ENCODE results near the gene NSD2. TPM values are rescaled to one million over a fixed set of nuclear protein-coding genes. Genes with fewer than 3 reads are reported as not detected.

The NSD2 gene
- total and polyA plus RNA-seq, 9 of the 15 experiments (the other 6 are each of a cell fraction or from before 2014, with no cell fraction given): 6.4 to 126 (median 58.8) TPM

DNA sequence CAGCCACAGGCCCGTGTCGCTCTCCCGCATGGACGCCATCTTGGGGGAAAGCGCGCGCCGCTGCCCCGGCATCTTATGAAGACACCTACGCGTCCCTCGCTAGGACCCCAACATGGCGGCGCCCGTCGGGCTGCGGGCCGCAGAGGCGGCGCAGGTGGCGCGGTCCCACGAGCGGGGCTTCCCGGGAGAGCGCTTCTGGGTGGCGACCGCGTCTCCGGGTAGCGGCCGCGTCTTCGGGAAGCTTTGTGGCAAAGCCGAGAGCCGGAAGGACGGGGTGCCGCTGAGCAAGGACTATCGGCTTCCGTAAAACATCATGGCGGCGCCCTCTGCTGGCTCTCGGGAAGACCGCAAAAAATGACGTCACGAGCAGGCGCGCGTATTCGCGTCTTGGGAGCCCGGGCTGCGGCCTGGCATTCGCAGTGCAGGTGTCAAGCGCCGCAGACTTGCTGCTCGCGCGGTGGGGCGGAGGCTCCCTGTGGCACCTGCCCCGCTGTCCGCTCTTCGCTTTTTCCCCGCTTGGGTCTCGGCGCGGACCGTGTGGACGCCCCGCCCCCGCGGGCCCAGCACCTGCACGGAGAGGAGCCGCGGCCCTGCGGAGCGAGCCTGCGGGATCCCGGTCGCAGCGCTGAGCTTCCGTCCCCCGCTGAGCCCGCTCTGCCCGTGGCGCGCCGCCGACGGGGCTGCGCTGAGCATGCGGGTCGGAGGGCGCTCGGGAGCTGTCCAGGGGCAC, 137.9 kb downstream of the NSD2 start, which contains the start of gene NELFA (continued):
- TF ChIP-seq, protein P1, sequence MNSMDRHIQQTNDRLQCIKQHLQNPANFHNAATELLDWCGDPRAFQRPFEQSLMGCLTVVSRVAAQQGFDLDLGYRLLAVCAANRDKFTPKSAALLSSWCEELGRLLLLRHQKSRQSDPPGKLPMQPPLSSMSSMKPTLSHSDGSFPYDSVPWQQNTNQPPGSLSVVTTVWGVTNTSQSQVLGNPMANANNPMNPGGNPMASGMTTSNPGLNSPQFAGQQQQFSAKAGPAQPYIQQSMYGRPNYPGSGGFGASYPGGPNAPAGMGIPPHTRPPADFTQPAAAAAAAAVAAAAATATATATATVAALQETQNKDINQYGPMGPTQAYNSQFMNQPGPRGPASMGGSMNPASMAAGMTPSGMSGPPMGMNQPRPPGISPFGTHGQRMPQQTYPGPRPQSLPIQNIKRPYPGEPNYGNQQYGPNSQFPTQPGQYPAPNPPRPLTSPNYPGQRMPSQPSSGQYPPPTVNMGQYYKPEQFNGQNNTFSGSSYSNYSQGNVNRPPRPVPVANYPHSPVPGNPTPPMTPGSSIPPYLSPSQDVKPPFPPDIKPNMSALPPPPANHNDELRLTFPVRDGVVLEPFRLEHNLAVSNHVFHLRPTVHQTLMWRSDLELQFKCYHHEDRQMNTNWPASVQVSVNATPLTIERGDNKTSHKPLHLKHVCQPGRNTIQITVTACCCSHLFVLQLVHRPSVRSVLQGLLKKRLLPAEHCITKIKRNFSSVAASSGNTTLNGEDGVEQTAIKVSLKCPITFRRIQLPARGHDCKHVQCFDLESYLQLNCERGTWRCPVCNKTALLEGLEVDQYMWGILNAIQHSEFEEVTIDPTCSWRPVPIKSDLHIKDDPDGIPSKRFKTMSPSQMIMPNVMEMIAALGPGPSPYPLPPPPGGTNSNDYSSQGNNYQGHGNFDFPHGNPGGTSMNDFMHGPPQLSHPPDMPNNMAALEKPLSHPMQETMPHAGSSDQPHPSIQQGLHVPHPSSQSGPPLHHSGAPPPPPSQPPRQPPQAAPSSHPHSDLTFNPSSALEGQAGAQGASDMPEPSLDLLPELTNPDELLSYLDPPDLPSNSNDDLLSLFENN (IDR thresholded peaks at IDR 0.05; ENCODE audit: low read depth in 2 of 2, low read length in 2 of 2): peak in 1 of 2 experiments; percentile 10; a peak in 1 of 4 replicates
- TF ChIP-seq PPARD (CRISPR knock-in tag; IDR thresholded peaks at IDR 0.05) (no peak), HDAC1 (IDR thresholded peaks at IDR 0.05) (peak in 1 of 2 experiments; percentile 70; a peak in 2 of 4 replicates), PHF8 (IDR thresholded peaks at IDR 0.05; ENCODE audit: borderline replicate concordance, low read length) (peak; percentile 92), SIX5 (IDR thresholded peaks at IDR 0.05; ENCODE audit: borderline replicate concordance in 1 of 2, insufficient read depth in 1 of 2, low read depth in 1 of 2, low read length in 2 of 2) (peak; percentile 63 to 69; a peak in 3 of 4 replicates), POLR2G (IDR thresholded peaks at IDR 0.05; ENCODE audit: low read depth, low read length) (peak; percentile 97), ZNF780A (CRISPR knock-in tag; IDR thresholded peaks at IDR 0.05) (no peak), TBP (optimal IDR thresholded peaks at IDR 0.05; ENCODE audit: low read depth, low read length) (peak; percentile 97), RFX1 (IDR thresholded peaks at IDR 0.05) (no peak)
- TF ChIP-seq, protein P2, sequence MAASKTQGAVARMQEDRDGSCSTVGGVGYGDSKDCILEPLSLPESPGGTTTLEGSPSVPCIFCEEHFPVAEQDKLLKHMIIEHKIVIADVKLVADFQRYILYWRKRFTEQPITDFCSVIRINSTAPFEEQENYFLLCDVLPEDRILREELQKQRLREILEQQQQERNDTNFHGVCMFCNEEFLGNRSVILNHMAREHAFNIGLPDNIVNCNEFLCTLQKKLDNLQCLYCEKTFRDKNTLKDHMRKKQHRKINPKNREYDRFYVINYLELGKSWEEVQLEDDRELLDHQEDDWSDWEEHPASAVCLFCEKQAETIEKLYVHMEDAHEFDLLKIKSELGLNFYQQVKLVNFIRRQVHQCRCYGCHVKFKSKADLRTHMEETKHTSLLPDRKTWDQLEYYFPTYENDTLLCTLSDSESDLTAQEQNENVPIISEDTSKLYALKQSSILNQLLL (CRISPR knock-in tag; IDR thresholded peaks at IDR 0.05; ENCODE audit: borderline replicate concordance): no peak
- TF ChIP-seq, protein P3, sequence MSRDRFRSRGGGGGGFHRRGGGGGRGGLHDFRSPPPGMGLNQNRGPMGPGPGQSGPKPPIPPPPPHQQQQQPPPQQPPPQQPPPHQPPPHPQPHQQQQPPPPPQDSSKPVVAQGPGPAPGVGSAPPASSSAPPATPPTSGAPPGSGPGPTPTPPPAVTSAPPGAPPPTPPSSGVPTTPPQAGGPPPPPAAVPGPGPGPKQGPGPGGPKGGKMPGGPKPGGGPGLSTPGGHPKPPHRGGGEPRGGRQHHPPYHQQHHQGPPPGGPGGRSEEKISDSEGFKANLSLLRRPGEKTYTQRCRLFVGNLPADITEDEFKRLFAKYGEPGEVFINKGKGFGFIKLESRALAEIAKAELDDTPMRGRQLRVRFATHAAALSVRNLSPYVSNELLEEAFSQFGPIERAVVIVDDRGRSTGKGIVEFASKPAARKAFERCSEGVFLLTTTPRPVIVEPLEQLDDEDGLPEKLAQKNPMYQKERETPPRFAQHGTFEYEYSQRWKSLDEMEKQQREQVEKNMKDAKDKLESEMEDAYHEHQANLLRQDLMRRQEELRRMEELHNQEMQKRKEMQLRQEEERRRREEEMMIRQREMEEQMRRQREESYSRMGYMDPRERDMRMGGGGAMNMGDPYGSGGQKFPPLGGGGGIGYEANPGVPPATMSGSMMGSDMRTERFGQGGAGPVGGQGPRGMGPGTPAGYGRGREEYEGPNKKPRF (IDR thresholded peaks at IDR 0.05; ENCODE audit: low read depth, low read length): no peak
- TF ChIP-seq, protein P4, sequence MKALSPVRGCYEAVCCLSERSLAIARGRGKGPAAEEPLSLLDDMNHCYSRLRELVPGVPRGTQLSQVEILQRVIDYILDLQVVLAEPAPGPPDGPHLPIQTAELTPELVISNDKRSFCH (CRISPR knock-in tag; IDR thresholded peaks at IDR 0.05): no peak
- TF ChIP-seq, protein P4 (tag; IDR thresholded peaks at IDR 0.05): peak; percentile 95
- TF ChIP-seq, protein P5, sequence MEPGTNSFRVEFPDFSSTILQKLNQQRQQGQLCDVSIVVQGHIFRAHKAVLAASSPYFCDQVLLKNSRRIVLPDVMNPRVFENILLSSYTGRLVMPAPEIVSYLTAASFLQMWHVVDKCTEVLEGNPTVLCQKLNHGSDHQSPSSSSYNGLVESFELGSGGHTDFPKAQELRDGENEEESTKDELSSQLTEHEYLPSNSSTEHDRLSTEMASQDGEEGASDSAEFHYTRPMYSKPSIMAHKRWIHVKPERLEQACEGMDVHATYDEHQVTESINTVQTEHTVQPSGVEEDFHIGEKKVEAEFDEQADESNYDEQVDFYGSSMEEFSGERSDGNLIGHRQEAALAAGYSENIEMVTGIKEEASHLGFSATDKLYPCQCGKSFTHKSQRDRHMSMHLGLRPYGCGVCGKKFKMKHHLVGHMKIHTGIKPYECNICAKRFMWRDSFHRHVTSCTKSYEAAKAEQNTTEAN (CRISPR knock-in tag; IDR thresholded peaks at IDR 0.05): peak; percentile 90; the same call in 1 of the 2 replicates
- TF ChIP-seq, protein P6, sequence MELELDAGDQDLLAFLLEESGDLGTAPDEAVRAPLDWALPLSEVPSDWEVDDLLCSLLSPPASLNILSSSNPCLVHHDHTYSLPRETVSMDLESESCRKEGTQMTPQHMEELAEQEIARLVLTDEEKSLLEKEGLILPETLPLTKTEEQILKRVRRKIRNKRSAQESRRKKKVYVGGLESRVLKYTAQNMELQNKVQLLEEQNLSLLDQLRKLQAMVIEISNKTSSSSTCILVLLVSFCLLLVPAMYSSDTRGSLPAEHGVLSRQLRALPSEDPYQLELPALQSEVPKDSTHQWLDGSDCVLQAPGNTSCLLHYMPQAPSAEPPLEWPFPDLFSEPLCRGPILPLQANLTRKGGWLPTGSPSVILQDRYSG (tag; conservative IDR thresholded peaks at IDR 0.05; ENCODE audit: low read depth): peak; percentile 96

Measured in K562 (cell line).